CD4-positive, alpha-beta T cell treated with Interferon gamma for 1 hour (primary cell): ENCODE measurements around the gene FEZF1.
"Not testable (repeated sequence)": the region's sequence is repeated elsewhere in the genome, so short reads cannot be mapped to it uniquely, and the experiment has no call there.

Source experiments
- DNase-seq: peaks from one replicate; pipeline ENCODE4 v3.0.0-alpha.2; 2020

The FEZF1 gene

GRCh38 chr7:122306320-122307227 lies 2.0 kb upstream of the FEZF1 start:
- DNase-seq: no peak

- DNase-seq: no peak
Measured at GRCh38 chr7:122305475-122306319, 1.1 kb upstream of the FEZF1 start.

- DNase-seq: no peak
Measured at GRCh38 chr7:122304996-122305421, 459 bp upstream of the FEZF1 start.

DNA sequence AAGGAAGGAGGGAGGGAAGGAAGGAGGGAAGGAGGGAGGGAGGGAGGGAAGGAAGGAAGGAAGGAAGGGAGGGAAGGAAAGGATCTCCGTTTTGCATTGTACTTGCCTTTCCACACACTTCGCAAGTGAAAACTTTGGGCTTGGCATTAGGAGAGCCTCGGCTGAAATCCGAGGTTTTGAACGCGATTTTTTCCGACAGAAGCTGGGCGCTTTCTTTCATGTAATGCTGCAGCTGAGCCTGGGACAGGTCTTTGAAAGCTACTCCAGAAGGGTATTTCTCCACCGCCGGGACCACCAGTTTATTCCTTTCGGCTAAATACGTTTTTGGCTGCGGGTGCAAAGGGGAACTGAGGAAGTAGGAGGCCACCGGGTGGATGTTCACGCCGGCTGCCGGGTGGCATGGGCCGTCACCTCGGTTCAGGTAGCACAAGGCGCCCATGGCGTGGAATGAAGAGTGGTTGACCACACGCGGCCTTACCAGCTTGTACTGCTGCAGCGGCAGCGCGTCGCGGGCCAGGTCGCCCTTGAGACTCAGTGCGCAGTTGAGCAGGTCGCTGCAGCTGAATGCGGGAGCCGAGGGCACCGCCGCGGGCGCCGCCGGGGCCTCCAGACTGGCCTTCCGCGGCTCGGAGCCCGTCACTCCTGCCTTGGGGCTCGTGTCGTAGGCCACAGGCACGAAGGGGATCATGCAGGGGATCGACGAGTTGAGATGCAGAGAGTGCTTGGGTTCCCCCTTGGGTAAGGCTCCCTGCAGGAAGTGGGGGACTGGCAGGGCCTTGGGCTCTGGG lies 825 bp downstream of the FEZF1 start:
- DNase-seq: no peak

GRCh38 chr7:122302761-122303530 lies 1.6 kb downstream of the FEZF1 start:
- no peak for DNase-seq

- DNase-seq: no peak
Measured at GRCh38 chr7:122301858-122302760, 2.4 kb downstream of the FEZF1 start.

GRCh38 chr7:122300956-122301833 lies 3.4 kb downstream of the FEZF1 start:
- DNase-seq: no peak

DNA sequence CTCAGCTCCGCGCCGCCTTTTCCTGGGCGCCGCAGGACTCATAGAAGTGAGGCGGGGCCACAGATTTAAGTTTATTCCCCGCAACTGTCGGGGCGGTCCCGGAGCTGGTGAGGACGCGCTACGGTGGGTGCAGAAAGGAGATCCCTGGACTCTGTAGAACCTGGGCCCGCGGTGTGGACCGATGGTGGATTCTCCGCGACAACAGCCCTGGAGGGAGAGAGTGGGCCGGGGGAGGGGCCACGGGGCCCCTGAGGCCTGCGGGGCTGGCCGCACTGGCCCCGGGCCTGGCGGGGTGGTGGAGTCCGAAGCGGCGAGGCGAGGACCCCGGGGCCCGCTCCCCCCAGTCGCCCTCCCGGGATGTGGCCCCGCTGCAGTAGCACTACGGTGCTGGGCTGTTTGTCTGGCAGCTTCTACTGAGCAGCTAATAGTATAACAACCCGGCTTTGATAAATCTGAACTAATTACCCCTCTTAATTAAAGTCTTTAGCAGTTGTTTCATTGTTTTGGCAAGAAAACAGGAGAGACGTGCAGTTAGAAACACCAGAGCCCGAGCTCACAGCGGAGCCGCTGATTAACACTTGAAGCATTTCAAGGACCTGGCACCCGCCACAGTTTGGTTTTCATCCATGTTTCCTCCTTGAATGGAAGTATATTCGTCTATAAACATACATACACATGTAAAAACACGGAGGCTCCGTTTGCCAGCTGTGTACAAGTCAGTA lies 4.2 kb downstream of the FEZF1 start:
- no peak for DNase-seq

GRCh38 chr7:122299624-122300210 lies 4.8 kb downstream of the FEZF1 start:
- no peak for DNase-seq

GRCh38 chr7:122298618-122299017 lies 5.9 kb downstream of the FEZF1 start:
- DNase-seq: no peak

GRCh38 chr7:122298131-122298530 lies 6.4 kb downstream of the FEZF1 start:
- no peak for DNase-seq

GRCh38 chr7:122291189-122291588 lies 13.4 kb downstream of the FEZF1 start:
- DNase-seq: no peak

DNA sequence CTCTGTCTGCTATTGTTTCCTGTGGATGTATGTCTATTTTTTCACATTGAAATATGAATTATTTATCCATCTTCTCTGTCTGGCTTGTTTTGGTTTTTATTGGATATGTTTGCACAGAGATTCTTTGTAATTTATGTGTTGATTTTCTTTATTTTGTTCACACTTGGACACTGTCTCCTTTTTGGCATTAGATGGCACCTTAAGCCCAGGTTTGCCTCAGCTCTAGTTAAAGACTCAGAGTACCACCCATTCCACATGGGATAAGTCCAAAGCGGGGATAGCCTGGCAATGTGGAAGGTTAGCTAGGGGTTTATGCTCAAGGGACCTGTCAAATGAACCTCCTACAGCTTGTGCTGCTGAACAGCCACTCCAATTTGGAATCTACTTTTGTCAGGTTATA lies 14.1 kb downstream of the FEZF1 start:
- DNase-seq: no peak

GRCh38 chr7:122289426-122289825 lies 15.1 kb downstream of the FEZF1 start:
- DNase-seq: no peak

DNA sequence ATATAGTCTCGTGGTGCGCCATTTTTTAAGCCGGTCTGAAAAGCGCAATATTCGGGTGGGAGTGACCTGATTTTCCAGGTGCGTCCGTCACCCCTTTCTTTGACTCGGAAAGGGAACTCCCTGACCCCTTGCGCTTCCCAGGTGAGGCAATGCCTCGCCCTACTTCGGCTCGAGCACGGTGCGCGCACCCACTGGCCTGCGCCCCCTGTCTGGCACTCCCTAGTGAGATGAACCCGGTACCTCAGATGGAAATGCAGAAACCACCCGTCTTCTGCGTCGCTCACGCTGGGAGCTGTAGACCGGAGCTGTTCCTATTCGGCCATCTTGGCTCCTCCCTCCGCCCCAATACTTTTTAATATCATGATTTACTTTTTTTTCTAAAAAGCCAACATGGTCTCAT lies 19.9 kb downstream of the FEZF1 start:
- not testable (repeated sequence) for DNase-seq

DNA sequence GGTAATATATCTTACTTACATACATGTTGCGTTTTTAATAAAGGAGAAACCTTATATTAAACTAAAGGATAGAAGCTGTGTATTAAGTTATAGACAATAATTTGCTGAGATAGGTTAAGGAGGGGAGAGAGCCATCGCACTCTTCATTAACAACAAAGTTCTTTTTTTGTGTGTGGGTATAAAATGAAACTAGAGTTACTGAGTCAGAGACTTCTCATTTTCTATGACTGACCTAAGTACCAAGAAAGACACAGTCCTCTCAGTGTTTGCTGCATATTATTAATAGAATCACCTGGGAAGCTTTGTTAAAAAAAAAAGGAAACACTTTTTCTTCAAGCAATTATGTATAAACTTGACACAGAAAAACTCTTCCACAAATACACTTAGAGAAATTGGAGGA lies 31.4 kb downstream of the FEZF1 start:
- DNase-seq: no peak

- DNase-seq: no peak
Measured at GRCh38 chr7:122269241-122269640, 35.3 kb downstream of the FEZF1 start.

GRCh38 chr7:122268101-122268500 lies 36.4 kb downstream of the FEZF1 start:
- no peak for DNase-seq

GRCh38 chr7:122262246-122262645 lies 42.3 kb downstream of the FEZF1 start:
- no peak for DNase-seq
